ENCODE data around the gene MYH2. TPM values are rescaled to one million over a fixed set of nuclear protein-coding genes. Genes with fewer than 3 reads are reported as not detected.

Gene MYH2
- total and polyA plus RNA-seq, 2 donors (not counting 3 experiments of a cell fraction or from before 2014, with no cell fraction given), result not detected

GRCh38 chr17:10512856-10513255, 36.6 kb downstream of the MYH2 start:
- no peak for TF ChIP-seq JUN (IDR thresholded peaks at IDR 0.05; ENCODE audit: borderline replicate concordance, insufficient read depth, insufficient read length, low read depth)
- TF ChIP-seq MYC (IDR thresholded peaks at IDR 0.05; ENCODE audit: low read depth, low read length), result no peak
- H3K27me3 ChIP-seq (ENCODE audit: control insufficient read depth in 2 of 2, insufficient read depth in 2 of 2, low read length in 2 of 2), result no peaks in the 10 kb centered on the region
- intact Hi-C loops (cut with micrococcal nuclease) (no loop called here), dilution Hi-C loops (cut with MboI; ENCODE audit: extremely low pct_ligation_motif_present, low sequenced_read_pairs) (no loop called here)
- H2AFZ ChIP-seq (ENCODE audit: low read depth, low read length), result no peak overlapping the region
- no peak overlapping the region for H3K9ac ChIP-seq (replicated peaks; ENCODE audit: extremely low read depth, insufficient read depth, low read length)
- H3K9me3 ChIP-seq (replicated peaks; ENCODE audit: control insufficient read depth, insufficient read depth, low read length), result no peaks in the 10 kb centered on the region
- no peak overlapping the region for H3K4me3 ChIP-seq (replicated peaks in 1 of 3; ENCODE audit: insufficient read depth in 1 of 3, low read depth in 1 of 3, low read length in 3 of 3)
- H3K36me3 ChIP-seq (ENCODE audit: control insufficient read depth in 2 of 2, extremely low read depth in 1 of 2, insufficient read depth in 2 of 2, low read length in 2 of 2), result no peaks in the 10 kb centered on the region
- no peaks in the 10 kb centered on the region for H3K9me1 ChIP-seq (replicated peaks; ENCODE audit: control insufficient read depth, extremely low read depth, insufficient read depth, low read length)
- FAIRE-seq, result no peak
- DNase-seq (ENCODE audit: low read depth, low spot score), result no peak
- no peak overlapping the region for H3K27ac ChIP-seq (ENCODE audit: insufficient read depth, low read depth, low read length)
- BruUV-seq (replicated peaks), result no TSS peak
- POLR2A ChIA-PET, result no interaction called here
- H3K4me2 ChIP-seq (ENCODE audit: insufficient read depth, low read length), result no peak overlapping the region
- no peaks in the 10 kb centered on the region for H3K79me2 ChIP-seq (ENCODE audit: control insufficient read depth, insufficient read depth, low read length)
- no peaks in the 10 kb centered on the region for H3K4me1 ChIP-seq (ENCODE audit: control insufficient read depth, extremely low read depth, insufficient read depth, low read length)
- CTCF ChIA-PET, result interaction anchor here (0.6 kb wide), 1 partner anchor 51 kb away, joined by 3 read pairs; no protein-coding TSS in a partner anchor
- no peaks in the 10 kb centered on the region for H4K20me1 ChIP-seq (replicated peaks; ENCODE audit: control insufficient read depth, extremely low read depth, insufficient read depth, low read length)

GRCh38 chr17:10499950-10500349, 49.5 kb downstream of the MYH2 start:
- intact Hi-C loops (cut with micrococcal nuclease) (no loop called here), dilution Hi-C loops (cut with MboI; ENCODE audit: extremely low pct_ligation_motif_present, low sequenced_read_pairs) (no loop called here)
- DNase-seq (ENCODE audit: low read depth, low spot score) (no peak), FAIRE-seq (no peak)
- Histone ChIP-seq H3K9ac (replicated peaks; ENCODE audit: extremely low read depth, insufficient read depth, low read length) (no peak overlapping the region), H3K4me2 (ENCODE audit: insufficient read depth, low read length) (no peak overlapping the region), H3K9me3 (replicated peaks; ENCODE audit: control insufficient read depth, insufficient read depth, low read length) (peaks cover 2% of the 10 kb centered on the region), H2AFZ (ENCODE audit: low read depth, low read length) (no peak overlapping the region), H3K27me3 (ENCODE audit: control insufficient read depth in 2 of 2, insufficient read depth in 2 of 2, low read length in 2 of 2) (no peaks in the 10 kb centered on the region), H3K9me1 (replicated peaks; ENCODE audit: control insufficient read depth, extremely low read depth, insufficient read depth, low read length) (no peaks in the 10 kb centered on the region), H3K4me1 (ENCODE audit: control insufficient read depth, extremely low read depth, insufficient read depth, low read length) (no peaks in the 10 kb centered on the region), H3K36me3 (ENCODE audit: control insufficient read depth in 2 of 2, extremely low read depth in 1 of 2, insufficient read depth in 2 of 2, low read length in 2 of 2) (no peaks in the 10 kb centered on the region), H3K27ac (ENCODE audit: insufficient read depth, low read depth, low read length) (no peak overlapping the region), H4K20me1 (replicated peaks; ENCODE audit: control insufficient read depth, extremely low read depth, insufficient read depth, low read length) (no peaks in the 10 kb centered on the region), H3K79me2 (ENCODE audit: control insufficient read depth, insufficient read depth, low read length) (no peaks in the 10 kb centered on the region), H3K4me3 (replicated peaks in 1 of 3; ENCODE audit: insufficient read depth in 1 of 3, low read depth in 1 of 3, low read length in 3 of 3) (no peak overlapping the region)
- ChIA-PET POLR2A (no interaction called here), CTCF (no interaction called here)
- TF ChIP-seq POLR2A (IDR thresholded peaks at IDR 0.05; ENCODE audit: low read depth, low read length) (no peak), EZH2 (IDR thresholded peaks at IDR 0.05; ENCODE audit: borderline replicate concordance, low read depth, low read length, severe bottlenecking) (no peak), POLR2AphosphoS5 (IDR thresholded peaks at IDR 0.05; ENCODE audit: insufficient read depth, low read depth, low read length) (no peak), CTCF (IDR thresholded peaks at IDR 0.05; ENCODE audit: extremely low read depth in 1 of 2, insufficient read depth in 1 of 2, low read depth in 1 of 2, low read length in 2 of 2) (no peak), GATA2 (IDR thresholded peaks at IDR 0.05; ENCODE audit: insufficient read depth, insufficient read length, low read depth, low read length) (no peak), FOS (IDR thresholded peaks at IDR 0.05; ENCODE audit: borderline replicate concordance, insufficient read depth, low read length) (no peak), MYC (IDR thresholded peaks at IDR 0.05; ENCODE audit: low read depth, low read length) (no peak), MAX (IDR thresholded peaks at IDR 0.05; ENCODE audit: insufficient read depth, insufficient read length) (no peak), JUN (IDR thresholded peaks at IDR 0.05; ENCODE audit: borderline replicate concordance, insufficient read depth, insufficient read length, low read depth) (no peak)
- BruUV-seq (replicated peaks), result no TSS peak
